Measurements from ENCODE around the gene GARIN5A. TPM values are rescaled to one million over a fixed set of nuclear protein-coding genes. Genes with fewer than 3 reads are reported as not detected.
A peak's percentile ranks its signal among the peaks of the same experiment; 100 is the strongest.

Gene GARIN5A
- total and polyA plus RNA-seq, 5 donors: 0.86 to 3.0 (median 1.9) TPM

DNA sequence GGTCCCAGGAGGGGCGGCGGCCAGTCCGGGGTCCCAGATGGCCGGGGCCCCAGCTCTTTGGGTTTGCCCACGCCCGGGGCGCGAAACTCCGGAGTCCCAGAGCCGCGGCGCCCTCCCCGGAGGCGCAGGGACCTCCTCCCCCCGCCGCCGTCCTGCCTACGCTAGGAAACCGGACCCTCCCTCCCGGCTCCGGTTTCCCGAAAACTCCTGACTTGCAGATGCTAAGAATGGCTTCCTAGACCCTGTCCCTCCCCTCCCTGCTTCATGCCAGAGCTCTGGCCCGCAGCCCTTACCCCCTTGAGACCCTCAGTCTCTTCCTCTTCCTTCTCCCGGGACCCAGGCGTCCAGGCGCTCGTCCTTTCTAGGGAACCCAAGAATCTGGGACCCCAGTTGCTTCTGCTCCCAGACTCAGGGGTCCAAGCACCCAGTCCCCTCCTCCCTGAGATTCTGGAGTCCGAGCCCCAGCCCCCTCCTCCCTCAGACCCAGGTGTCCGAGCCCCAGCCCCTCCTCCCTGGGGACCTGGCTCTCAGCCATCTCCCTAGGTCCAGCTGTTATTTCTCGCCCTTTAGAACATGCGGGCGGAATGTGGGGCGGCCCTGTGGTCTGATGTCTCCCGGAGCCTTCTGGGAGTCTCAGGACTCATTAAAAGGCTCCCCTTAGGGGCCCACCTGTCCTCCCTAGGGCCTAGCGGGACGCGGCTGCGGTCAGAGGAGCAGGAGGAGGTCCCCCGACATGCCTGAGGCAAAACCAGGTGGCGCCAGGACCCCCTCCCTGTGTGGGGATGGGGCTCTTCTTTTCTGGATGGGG is 44.2 kb downstream of the GARIN5A start, which contains the start of gene MYBPC2:
MYBPC2 (plus strand) TSS at position 672 of the 808 bp plus-strand sequence; CDS start at position 734, 62 bp downstream.
- no peak for ATAC-seq
- 3% methylated on average over 40 of the region's 40 CpGs for WGBS
- Histone ChIP-seq H3K4me3 (ENCODE audit: low read length) (peak within 1 kb of the TSS; percentile 82), H3K9me3 (ENCODE audit: control insufficient read depth, low read length) (no peaks in the 10 kb centered on the region), H3K27me3 (ENCODE audit: control insufficient read depth, insufficient read depth) (no peaks in the 10 kb centered on the region), H3K27ac (ENCODE audit: low read length) (no peak within 1 kb of the TSS), H3K4me1 (ENCODE audit: control insufficient read depth, insufficient read depth, low read length) (peaks cover 2% of the 10 kb centered on the region)
- intact Hi-C loops (cut with DNase I): no loop called here
- no peak for DNase-seq

DNA sequence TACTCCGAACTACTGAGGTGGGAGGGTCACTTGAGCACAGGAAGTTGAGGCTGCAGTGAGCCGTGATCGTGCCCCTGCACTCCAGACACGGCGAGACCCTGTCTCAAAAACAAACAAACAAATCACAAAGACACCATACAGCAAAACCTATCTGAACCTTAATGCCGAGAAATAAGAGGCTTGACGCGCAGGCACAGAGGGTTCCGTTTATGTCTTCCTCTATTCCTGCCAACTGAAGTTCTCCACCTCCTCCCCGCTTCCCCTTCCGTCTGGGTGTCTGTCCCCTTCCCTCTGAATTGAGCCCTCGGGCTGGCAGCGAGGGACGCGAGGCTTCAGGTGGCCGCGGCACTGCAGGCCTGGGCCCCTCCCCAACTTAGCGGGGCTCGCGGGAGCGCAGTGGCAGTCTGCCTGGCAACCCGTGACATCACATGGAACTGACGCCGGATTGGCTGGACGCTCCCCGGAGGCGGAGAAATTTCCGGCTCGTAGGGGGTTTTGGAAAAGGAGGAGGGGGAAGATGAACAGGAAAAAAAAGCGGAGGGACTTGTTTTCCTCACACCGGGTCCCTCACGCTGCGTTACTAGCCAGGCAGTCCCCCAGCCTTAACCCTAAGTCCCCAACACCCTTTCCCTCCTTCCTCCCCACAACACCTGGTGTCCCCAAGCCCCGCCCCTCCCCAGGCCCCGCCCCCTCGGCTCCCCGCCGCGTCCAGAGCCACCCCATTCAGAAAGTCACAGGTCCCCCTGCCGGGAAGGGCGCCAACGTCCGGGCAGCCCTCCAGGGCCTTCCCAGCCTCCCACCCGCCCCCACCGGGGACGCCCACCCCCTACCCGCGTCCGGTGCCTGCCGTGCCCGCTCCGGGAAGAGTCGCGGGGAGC is 45.1 kb downstream of the GARIN5A start:
- Histone ChIP-seq H3K27me3 (ENCODE audit: control insufficient read depth, insufficient read depth) (no peaks in the 10 kb centered on the region), H3K9me3 (ENCODE audit: control insufficient read depth, low read length) (no peaks in the 10 kb centered on the region), H3K27ac (ENCODE audit: low read length) (no peak overlapping the region), H3K4me3 (ENCODE audit: low read length) (peak overlapping the region; percentile 82), H3K4me1 (ENCODE audit: control insufficient read depth, insufficient read depth, low read length) (peaks cover 2% of the 10 kb centered on the region)
- intact Hi-C loops (cut with DNase I): no loop called here
- DNase-seq (peak; percentile 80 to 94 (median 94)), ATAC-seq (peak; percentile 92 to 93)
- 1% methylated on average over 54 of the region's 54 CpGs for WGBS

DNA sequence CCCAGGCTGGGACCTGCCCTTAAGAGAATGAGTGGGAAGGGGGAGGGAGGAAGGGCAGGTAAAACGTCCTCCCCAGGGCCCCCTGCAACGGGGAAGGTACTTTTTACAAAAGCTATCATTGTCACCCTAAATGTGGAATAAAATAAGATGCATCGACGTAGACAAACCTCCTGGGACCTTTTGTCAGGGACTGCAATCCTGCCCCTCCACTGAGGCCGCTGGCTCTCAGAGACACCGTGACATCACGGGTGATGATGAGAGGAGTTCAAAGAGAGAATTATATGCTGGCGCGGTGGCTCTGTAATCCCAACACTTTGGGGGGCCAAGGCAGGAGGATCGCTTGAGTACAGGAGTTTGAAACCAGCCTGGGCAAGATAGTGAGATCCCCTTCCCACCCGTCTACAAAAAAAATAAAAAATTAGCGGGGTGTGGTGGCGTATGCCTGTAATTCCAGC is 45.7 kb downstream of the GARIN5A start:
- H3K27ac ChIP-seq (ENCODE audit: low read length): no peak overlapping the region
- no peaks in the 10 kb centered on the region for H3K9me3 ChIP-seq (ENCODE audit: control insufficient read depth, low read length)
- peaks cover 2% of the 10 kb centered on the region for H3K4me1 ChIP-seq (ENCODE audit: control insufficient read depth, insufficient read depth, low read length)
- peak overlapping the region; percentile 82 for H3K4me3 ChIP-seq (ENCODE audit: low read length)
- intact Hi-C loops (cut with DNase I): no loop called here
- no peak for ATAC-seq
- no peaks in the 10 kb centered on the region for H3K27me3 ChIP-seq (ENCODE audit: control insufficient read depth, insufficient read depth)
- no peak for DNase-seq
- 32% methylated on average over 13 of the region's 13 CpGs for WGBS

DNA sequence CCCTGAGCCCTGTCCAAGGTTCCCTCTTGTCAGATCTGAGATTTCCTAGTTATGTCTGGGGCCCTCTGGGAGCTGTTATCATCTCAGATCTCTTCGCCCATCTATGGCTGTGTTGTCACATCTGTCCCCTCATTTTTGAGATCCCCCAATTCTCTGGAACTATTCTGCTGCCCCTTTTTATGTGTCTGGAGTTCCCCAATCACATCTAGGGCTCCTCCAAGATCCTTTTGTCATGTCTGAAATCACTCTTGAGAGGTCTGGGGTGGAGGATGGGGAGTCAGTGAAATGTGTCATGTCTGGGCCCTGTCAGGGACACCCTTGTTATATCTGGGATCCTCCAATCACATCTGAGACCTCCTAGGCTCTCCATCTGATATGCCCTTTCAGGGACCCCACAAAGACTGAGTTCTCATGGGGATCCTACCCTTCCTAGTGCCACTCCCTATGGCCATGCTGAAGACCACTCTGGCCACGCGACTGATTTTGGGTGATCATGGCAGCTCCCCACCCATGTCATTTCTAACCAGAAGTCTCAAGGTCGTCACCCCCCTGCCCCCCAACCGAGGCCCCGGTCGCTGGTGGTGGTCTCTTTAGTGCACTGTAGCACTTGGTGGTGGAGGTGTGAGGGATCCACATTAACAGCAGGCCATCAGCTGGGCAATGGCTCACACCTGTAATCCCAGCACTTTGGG is 47.7 kb downstream of the GARIN5A start:
- WGBS: 77% methylated on average over 7 of the region's 7 CpGs
- Histone ChIP-seq H3K9me3 (ENCODE audit: control insufficient read depth, low read length) (no peaks in the 10 kb centered on the region), H3K4me1 (ENCODE audit: control insufficient read depth, insufficient read depth, low read length) (peaks cover 2% of the 10 kb centered on the region), H3K4me3 (ENCODE audit: low read length) (no peak overlapping the region), H3K27ac (ENCODE audit: low read length) (no peak overlapping the region), H3K27me3 (ENCODE audit: control insufficient read depth, insufficient read depth) (no peaks in the 10 kb centered on the region)
- no peak for ATAC-seq
- intact Hi-C loops (cut with DNase I): no loop called here
- no peak for DNase-seq

DNA sequence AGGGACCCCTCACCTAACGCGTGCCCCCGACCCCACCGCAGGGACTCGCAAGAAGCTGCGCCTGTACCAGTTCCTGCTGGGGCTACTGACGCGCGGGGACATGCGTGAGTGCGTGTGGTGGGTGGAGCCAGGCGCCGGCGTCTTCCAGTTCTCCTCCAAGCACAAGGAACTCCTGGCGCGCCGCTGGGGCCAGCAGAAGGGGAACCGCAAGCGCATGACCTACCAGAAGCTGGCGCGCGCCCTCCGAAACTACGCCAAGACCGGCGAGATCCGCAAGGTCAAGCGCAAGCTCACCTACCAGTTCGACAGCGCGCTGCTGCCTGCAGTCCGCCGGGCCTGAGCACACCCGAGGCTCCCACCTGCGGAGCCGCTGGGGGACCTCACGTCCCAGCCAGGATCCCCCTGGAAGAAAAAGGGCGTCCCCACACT is 48.6 kb downstream of the GARIN5A start:
- Histone ChIP-seq H3K4me3 (ENCODE audit: low read length) (no peak overlapping the region), H3K27ac (ENCODE audit: low read length) (no peak overlapping the region), H3K27me3 (ENCODE audit: control insufficient read depth, insufficient read depth) (no peaks in the 10 kb centered on the region), H3K4me1 (ENCODE audit: control insufficient read depth, insufficient read depth, low read length) (peaks cover 2% of the 10 kb centered on the region), H3K9me3 (ENCODE audit: control insufficient read depth, low read length) (no peaks in the 10 kb centered on the region)
- intact Hi-C loops (cut with DNase I): no loop called here
- ATAC-seq (peak; percentile 53 to 60), DNase-seq (peak; percentile 90 to 96 (median 94))
- WGBS: 7% methylated on average over 38 of the region's 38 CpGs

DNA sequence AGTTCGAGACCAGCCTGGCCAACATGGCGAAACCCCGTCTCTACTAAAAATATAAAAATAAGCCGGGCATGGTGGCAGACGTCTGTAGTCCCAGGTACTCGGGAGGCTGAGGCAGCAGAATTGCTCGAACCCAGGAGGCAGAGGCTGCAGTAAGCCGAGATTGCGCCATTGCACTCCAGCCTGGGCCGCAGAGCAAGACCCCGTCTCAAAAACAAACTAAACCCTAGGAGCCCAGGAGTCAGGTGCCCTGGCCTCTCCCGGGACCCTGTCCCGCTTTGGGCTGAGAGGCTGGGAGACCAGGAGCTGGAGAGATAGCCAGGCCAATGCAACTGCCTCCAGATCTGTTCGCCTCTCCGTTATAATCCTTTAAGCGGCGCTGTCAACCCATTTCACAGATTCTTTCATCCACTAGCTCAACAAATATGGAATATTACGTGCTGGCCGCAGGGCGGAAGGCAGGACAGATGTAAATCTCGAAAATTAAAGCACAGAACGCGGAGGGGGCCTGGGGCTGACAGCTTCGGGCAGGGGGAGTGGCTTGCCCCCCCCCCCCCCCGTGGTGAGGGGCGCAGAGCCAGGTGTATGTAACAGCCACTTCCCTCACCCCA is 49.2 kb downstream of the GARIN5A start:
- no peak overlapping the region for H3K4me3 ChIP-seq (ENCODE audit: low read length)
- no peaks in the 10 kb centered on the region for H3K27me3 ChIP-seq (ENCODE audit: control insufficient read depth, insufficient read depth)
- DNase-seq: no peak
- H3K9me3 ChIP-seq (ENCODE audit: control insufficient read depth, low read length): no peaks in the 10 kb centered on the region
- H3K27ac ChIP-seq (ENCODE audit: low read length): no peak overlapping the region
- intact Hi-C loops (cut with DNase I): no loop called here
- 83% methylated on average over 26 of the region's 26 CpGs for WGBS
- ATAC-seq: no peak
- H3K4me1 ChIP-seq (ENCODE audit: control insufficient read depth, insufficient read depth, low read length): peaks cover 2% of the 10 kb centered on the region

DNA sequence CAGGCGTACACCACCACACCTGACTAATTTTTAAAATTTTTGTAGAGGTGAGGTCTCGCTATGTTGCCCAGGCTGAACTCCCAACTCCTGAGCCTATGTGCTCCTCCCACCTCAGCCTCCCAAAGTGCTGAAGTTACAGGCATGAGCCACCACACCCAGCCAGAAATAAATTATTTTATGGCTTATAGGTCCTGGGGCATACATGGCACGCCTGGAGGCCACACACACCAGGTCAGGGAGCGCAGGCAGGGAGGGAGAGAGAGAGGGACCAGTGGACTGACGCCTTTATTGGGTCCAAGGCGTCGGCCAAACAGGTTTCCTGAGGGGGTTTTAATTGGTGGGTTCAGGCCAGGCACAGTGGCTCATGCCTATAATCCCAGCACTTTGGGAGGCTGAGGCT is 51.1 kb downstream of the GARIN5A start:
- 91% methylated on average over 7 of the region's 7 CpGs for WGBS
- Histone ChIP-seq H3K4me3 (ENCODE audit: low read length) (no peak overlapping the region), H3K9me3 (ENCODE audit: control insufficient read depth, low read length) (no peaks in the 10 kb centered on the region), H3K27ac (ENCODE audit: low read length) (no peak overlapping the region), H3K4me1 (ENCODE audit: control insufficient read depth, insufficient read depth, low read length) (peaks cover 2% of the 10 kb centered on the region), H3K27me3 (ENCODE audit: control insufficient read depth, insufficient read depth) (no peaks in the 10 kb centered on the region)
- intact Hi-C loops (cut with DNase I): no loop called here
- DNase-seq (no peak), ATAC-seq (no peak)

DNA sequence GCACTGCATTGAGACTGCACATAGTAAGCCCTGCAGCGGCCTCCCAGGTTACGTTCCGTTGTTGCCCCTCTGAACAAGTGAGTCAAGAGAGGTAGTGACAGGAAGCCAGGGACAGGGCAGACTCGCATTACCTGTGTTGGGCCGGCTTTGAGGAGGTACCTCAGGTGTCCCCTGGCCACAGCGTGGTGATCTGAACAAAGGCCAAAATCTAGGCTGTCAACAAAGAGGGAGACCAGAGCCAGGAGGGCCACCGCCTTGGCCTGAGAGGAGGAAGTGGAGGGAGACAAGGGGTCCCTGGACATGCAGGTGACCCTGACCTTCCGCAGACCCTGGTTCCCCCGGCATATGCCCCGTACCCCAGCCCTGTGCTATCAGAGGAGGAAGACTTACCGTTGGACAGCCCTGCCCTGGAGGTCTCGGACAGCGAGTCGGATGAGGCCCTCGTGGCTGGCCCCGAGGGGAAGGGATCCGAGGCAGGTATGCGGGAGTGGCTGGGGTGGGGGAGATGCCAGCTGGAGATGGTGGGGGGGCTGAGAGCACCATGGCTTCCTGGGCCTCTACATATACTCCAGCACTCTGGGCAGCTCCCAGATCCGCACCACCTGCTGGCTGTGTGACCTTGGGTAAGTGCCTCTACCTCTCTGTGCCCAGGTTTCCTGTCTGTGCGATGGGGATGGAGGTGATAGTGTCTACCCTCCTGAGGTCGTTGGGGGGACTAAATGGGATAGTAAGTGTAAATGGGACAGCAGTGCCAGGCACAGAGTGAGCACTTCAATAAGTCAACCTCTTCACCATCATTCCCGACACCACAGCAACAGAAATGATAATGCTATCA is 53.2 kb downstream of the GARIN5A start:
- Histone ChIP-seq H3K9me3 (ENCODE audit: control insufficient read depth, low read length) (no peaks in the 10 kb centered on the region), H3K4me3 (ENCODE audit: low read length) (no peak overlapping the region), H3K27me3 (ENCODE audit: control insufficient read depth, insufficient read depth) (no peaks in the 10 kb centered on the region), H3K4me1 (ENCODE audit: control insufficient read depth, insufficient read depth, low read length) (peaks cover 2% of the 10 kb centered on the region), H3K27ac (ENCODE audit: low read length) (no peak overlapping the region)
- ATAC-seq (no peak), DNase-seq (peak in 1 of 3 donors; percentile 37)
- intact Hi-C loops (cut with DNase I): no loop called here
- WGBS: 83% methylated on average over 22 of the region's 22 CpGs

DNA sequence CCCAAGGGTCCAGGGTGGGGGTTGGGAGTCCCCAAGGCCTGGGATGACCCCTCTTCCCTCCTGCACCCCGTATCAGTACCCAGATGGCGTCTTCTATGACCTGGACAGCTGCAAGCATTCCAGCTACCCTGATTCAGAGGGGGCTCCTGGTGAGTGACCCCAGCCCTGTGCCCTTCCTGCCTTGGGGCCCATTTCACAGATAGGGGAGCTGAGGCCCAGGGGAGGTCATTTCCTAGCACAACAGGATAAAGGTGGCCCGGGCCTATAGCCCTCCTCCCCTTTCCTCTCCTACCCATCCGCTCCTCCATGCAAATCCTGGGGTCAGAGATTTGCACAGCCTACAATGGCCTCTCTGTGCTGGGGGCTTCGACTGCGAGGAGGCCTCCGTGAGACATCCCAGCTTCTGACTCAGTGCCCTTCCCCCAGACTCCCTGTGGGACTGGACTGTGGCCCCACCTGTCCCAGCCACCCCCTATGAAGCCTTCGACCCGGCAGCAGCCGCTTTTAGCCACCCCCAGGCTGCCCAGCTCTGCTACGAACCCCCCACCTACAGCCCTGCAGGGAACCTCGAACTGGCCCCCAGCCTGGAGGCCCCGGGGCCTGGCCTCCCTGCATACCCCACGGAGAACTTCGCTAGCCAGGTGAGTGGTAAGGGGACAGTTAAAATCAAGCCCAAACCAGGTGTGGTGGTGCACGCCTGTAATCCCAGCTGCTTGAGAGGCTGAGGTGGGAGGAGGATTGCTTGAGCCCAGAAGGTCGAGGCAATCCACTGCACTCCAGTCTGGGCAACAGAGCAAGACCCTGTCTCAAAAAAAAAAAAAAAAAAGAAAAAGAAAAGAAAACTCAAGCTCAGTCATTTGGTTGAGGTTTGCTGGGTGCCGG is 54.0 kb downstream of the GARIN5A start:
- WGBS: 81% methylated on average over 18 of the region's 18 CpGs
- Histone ChIP-seq H3K27me3 (ENCODE audit: control insufficient read depth, insufficient read depth) (no peaks in the 10 kb centered on the region), H3K9me3 (ENCODE audit: control insufficient read depth, low read length) (no peaks in the 10 kb centered on the region), H3K4me1 (ENCODE audit: control insufficient read depth, insufficient read depth, low read length) (no peaks in the 10 kb centered on the region), H3K4me3 (ENCODE audit: low read length) (no peak overlapping the region), H3K27ac (ENCODE audit: low read length) (no peak overlapping the region)
- ATAC-seq (no peak), DNase-seq (no peak)
- intact Hi-C loops (cut with DNase I): no loop called here
